Neuronal stem cell (in vitro differentiated cells): Measurements from ENCODE around the gene TUBB3.
A peak's percentile ranks its signal among the peaks of the same experiment; 100 is the strongest.

ENCODE experiments used
- DNase-seq: peaks from one replicate; pipeline ENCODE4 v3.0.0-alpha.2; 2013; ENCODE audit warnings: low spot score
- H2AFZ ChIP-seq: one replicate; pipeline ENCODE4 v1.6.1; 2013; ENCODE audit warnings: mild to moderate bottlenecking, low read length, inconsistent platforms
- H2AK5ac ChIP-seq: 2 replicates; pipeline ENCODE4 v1.6.1; 2013; ENCODE audit warnings: low read depth, mild to moderate bottlenecking, inconsistent platforms, low read length, moderate library complexity, mixed read lengths
- H2BK120ac ChIP-seq: 2 replicates; pipeline ENCODE4 v1.6.1; 2013; ENCODE audit warnings: low read depth, mild to moderate bottlenecking, inconsistent platforms, low read length, moderate library complexity, mixed read lengths
- H2BK12ac ChIP-seq: one replicate; pipeline ENCODE4 v1.6.1; 2013; ENCODE audit warnings: low read length, inconsistent platforms
- H2BK15ac ChIP-seq: 2 replicates; pipeline ENCODE4 v1.6.1; 2013; ENCODE audit warnings: mild to moderate bottlenecking, low read length, inconsistent platforms, mixed read lengths
- H2BK5ac ChIP-seq: one replicate; pipeline ENCODE4 v1.6.1; 2013; ENCODE audit warnings: inconsistent platforms, mild to moderate bottlenecking, low read length, moderate library complexity
- H3K14ac ChIP-seq: one replicate; pipeline ENCODE4 v1.6.1; 2013; ENCODE audit warnings: low read length, inconsistent platforms
- H3K18ac ChIP-seq: 2 replicates; pipeline ENCODE4 v1.6.1; 2013; ENCODE audit warnings: low read length, inconsistent platforms
- H3K23ac ChIP-seq: 2 replicates; pipeline ENCODE4 v1.6.1; 2013; ENCODE audit warnings: low read depth, mild to moderate bottlenecking, mixed read lengths, low read length, inconsistent platforms; ENCODE audit not compliant: poor library complexity
- H3K27ac ChIP-seq: replicated peaks from 3 replicates; pipeline ENCODE4 v1.5.1; 2013; ENCODE audit warnings: low read length, inconsistent platforms
- H3K27me3 ChIP-seq, 3 experiments: 2 replicates each; pipeline ENCODE4 v1.6.1; 2013; ENCODE audit warnings: low read length in 3 of 3, mild to moderate bottlenecking in 2 of 3, inconsistent platforms in 1 of 3, low read depth in 1 of 3, mixed read lengths in 1 of 3, moderate library complexity in 1 of 3; ENCODE audit not compliant: control insufficient read depth in 3 of 3, insufficient read depth in 3 of 3
- H3K36me3 ChIP-seq, 2 donors: replicated peaks in 1 of 2; 2 replicates each; pipeline ENCODE4 v1.6.1; 2013; ENCODE audit warnings: low read length in 2 of 2; ENCODE audit not compliant: control insufficient read depth in 2 of 2, insufficient read depth in 2 of 2
- H3K4ac ChIP-seq: 2 replicates; pipeline ENCODE4 v1.6.1; 2013; ENCODE audit warnings: inconsistent platforms, mild to moderate bottlenecking, low read length, moderate library complexity
- H3K4me1 ChIP-seq, 2 donors: 1 replicate in 1 of 2; 2 replicates in 1 of 2; pipeline ENCODE4 v1.6.1; 2013; ENCODE audit warnings: low read length in 2 of 2, low read depth in 1 of 2; ENCODE audit not compliant: control insufficient read depth in 2 of 2, insufficient read depth in 1 of 2
- H3K4me2 ChIP-seq: one replicate; pipeline ENCODE4 v1.6.1; 2013; ENCODE audit warnings: mild to moderate bottlenecking, low read length, inconsistent platforms; ENCODE audit not compliant: insufficient read depth, poor library complexity, severe bottlenecking
- H3K4me3 ChIP-seq, 2 donors: 2 replicates each; pipeline ENCODE4 v1.5.1; 2013; ENCODE audit warnings: low read length in 2 of 2, mild to moderate bottlenecking in 2 of 2, inconsistent platforms in 1 of 2, moderate library complexity in 1 of 2
- H3K79me1 ChIP-seq: one replicate; pipeline ENCODE4 v1.6.1; 2013; ENCODE audit warnings: low read depth, mild to moderate bottlenecking, inconsistent platforms, low read length, moderate library complexity
- H3K9ac ChIP-seq: one replicate; pipeline ENCODE4 v1.6.1; 2013; ENCODE audit warnings: mild to moderate bottlenecking, low read depth, low read length, inconsistent platforms; ENCODE audit not compliant: poor library complexity
- H3K9me3 ChIP-seq, 2 donors: replicated peaks in 1 of 2; 2 replicates each; pipeline versions ENCODE3 to v1.6.1; 2013; ENCODE audit warnings: low read length in 2 of 2, mild to moderate bottlenecking in 2 of 2, inconsistent platforms in 1 of 2, low read depth in 1 of 2, mixed read lengths in 1 of 2, moderate library complexity in 1 of 2; ENCODE audit not compliant: control insufficient read depth in 2 of 2, insufficient read depth in 1 of 2
- H4K8ac ChIP-seq: one replicate; pipeline ENCODE4 v1.6.1; 2013; ENCODE audit warnings: low read depth, mild to moderate bottlenecking, inconsistent platforms, low read length, moderate library complexity
- H4K91ac ChIP-seq: one replicate; pipeline ENCODE4 v1.6.1; 2013; ENCODE audit warnings: low read length, low read depth, mild to moderate bottlenecking, inconsistent platforms; ENCODE audit not compliant: poor library complexity
- WGBS, 2 donors: extraction: QIAGEN DNeasy Blood & Tissue Kit; methylation state at CpG; one replicate each; pipeline ENCODE4 v1.1.7; 2013; ENCODE audit warnings: missing lambda C conversion rate in 2 of 2, mixed read lengths in 1 of 2; ENCODE audit not compliant: insufficient read length in 2 of 2, insufficient replicate concordance in 1 of 2; ENCODE audit errors: extremely low coverage in 2 of 2; 5-methylcytosine and 5-hydroxymethylcytosine counted together

TUBB3 gene

GRCh38 chr16:89906140-89907025 lies 16.8 kb upstream of the TUBB3 start:
- no peak overlapping the region for H3K18ac ChIP-seq
- peak overlapping the region; percentile 30 for H3K9ac ChIP-seq
- no peak overlapping the region for H2BK5ac ChIP-seq
- H3K23ac ChIP-seq, result peak overlapping the region; percentile 69
- no peak overlapping the region for H2AFZ ChIP-seq
- no peak overlapping the region for H2BK120ac ChIP-seq
- no CpG with 5 or more reads among the region's 40 CpGs for WGBS, 2 donors
- H2BK15ac ChIP-seq, result no peak overlapping the region
- H3K9me3 ChIP-seq, result peaks cover 14 to 18% of the 10 kb centered on the region in 2 donors
- H3K27me3 ChIP-seq, result no peaks in the 10 kb centered on the region
- H3K4me1 ChIP-seq, result peaks cover 0 to 1% of the 10 kb centered on the region in 2 donors
- no peak overlapping the region for H4K91ac ChIP-seq
- H3K4me2 ChIP-seq, result no peak overlapping the region
- H3K4ac ChIP-seq, result no peak overlapping the region
- H4K8ac ChIP-seq, result peak overlapping the region; percentile 17
- H3K27ac ChIP-seq, result no peak overlapping the region
- no peak for DNase-seq
- peaks cover 2% of the 10 kb centered on the region for H3K79me1 ChIP-seq
- peak overlapping the region; percentile 49 for H2BK12ac ChIP-seq
- peak overlapping the region in 1 of 2 donors; percentile 16 for H3K4me3 ChIP-seq
- H2AK5ac ChIP-seq, result no peak overlapping the region
- H3K14ac ChIP-seq, result peak overlapping the region; percentile 47
- peaks cover 33 to 79% of the 10 kb centered on the region in 2 donors for H3K36me3 ChIP-seq

GRCh38 chr16:89907055-89907814 lies 15.9 kb upstream of the TUBB3 start:
- no peak for DNase-seq
- peaks cover 0 to 1% of the 10 kb centered on the region in 2 donors for H3K4me1 ChIP-seq
- peak overlapping the region; percentile 69 for H3K23ac ChIP-seq
- peak overlapping the region; percentile 30 for H3K9ac ChIP-seq
- peaks cover 33 to 84% of the 10 kb centered on the region in 2 donors for H3K36me3 ChIP-seq
- H3K4ac ChIP-seq, result no peak overlapping the region
- no peak overlapping the region for H3K4me2 ChIP-seq
- no peaks in the 10 kb centered on the region for H3K27me3 ChIP-seq
- H3K14ac ChIP-seq, result peak overlapping the region; percentile 47
- H2BK15ac ChIP-seq, result no peak overlapping the region
- H4K91ac ChIP-seq, result no peak overlapping the region
- no peak overlapping the region for H3K27ac ChIP-seq
- WGBS, 2 donors, result no CpG with 5 or more reads among the region's 13 CpGs
- peak overlapping the region; percentile 17 for H4K8ac ChIP-seq
- peaks cover 3% of the 10 kb centered on the region for H3K79me1 ChIP-seq
- no peak overlapping the region for H2BK120ac ChIP-seq
- no peak overlapping the region for H2AFZ ChIP-seq
- peaks cover 14 to 18% of the 10 kb centered on the region in 2 donors for H3K9me3 ChIP-seq
- H3K18ac ChIP-seq, result no peak overlapping the region
- no peak overlapping the region for H2AK5ac ChIP-seq
- no peak overlapping the region for H2BK5ac ChIP-seq
- H3K4me3 ChIP-seq, result no peak overlapping the region
- no peak overlapping the region for H2BK12ac ChIP-seq

- no peak for DNase-seq
- Histone ChIP-seq H3K4me3 (no peak overlapping the region), H2BK5ac (no peak overlapping the region), H2BK120ac (no peak overlapping the region), H4K8ac (no peak overlapping the region), H4K91ac (no peak overlapping the region), H3K23ac (peak overlapping the region; percentile 43), H3K4me1 (peaks cover 0 to 1% of the 10 kb centered on the region in 2 donors), H3K18ac (no peak overlapping the region), H2BK15ac (no peak overlapping the region), H3K79me1 (peaks cover 4% of the 10 kb centered on the region), H2AFZ (no peak overlapping the region), H2BK12ac (no peak overlapping the region), H3K36me3 (peaks cover 33 to 87% of the 10 kb centered on the region in 2 donors), H3K14ac (no peak overlapping the region), H3K4me2 (no peak overlapping the region), H3K27me3 (no peaks in the 10 kb centered on the region), H2AK5ac (no peak overlapping the region), H3K4ac (no peak overlapping the region), H3K9me3 (peaks cover 14 to 18% of the 10 kb centered on the region in 2 donors), H3K9ac (no peak overlapping the region), H3K27ac (no peak overlapping the region)
- WGBS, 2 donors, result no CpG with 5 or more reads among the region's 4 CpGs
Observed at GRCh38 chr16:89908236-89908635, 14.9 kb upstream of the TUBB3 start.
